Ishikawa (cell line): ENCODE results near the gene EFHC1.

Experiments
- CEBPB ChIP-seq: IDR thresholded peaks from 2 replicates; pipeline ENCODE4 v1.6.1; 2012
- CREB1 ChIP-seq: IDR thresholded peaks from 2 replicates; pipeline ENCODE4 v1.6.1; 2012; ENCODE audit warnings: low read depth
- EGR1 ChIP-seq: IDR thresholded peaks from 2 replicates; pipeline ENCODE4 v1.6.1; 2012
- EP300 ChIP-seq: IDR thresholded peaks from 2 replicates; pipeline ENCODE4 v1.6.1; 2012; ENCODE audit warnings: borderline replicate concordance
- FOXM1 ChIP-seq: IDR thresholded peaks from 2 replicates; pipeline ENCODE4 v1.6.1; 2012; ENCODE audit warnings: low read depth, borderline replicate concordance
- MAX ChIP-seq: IDR thresholded peaks from 2 replicates; pipeline ENCODE4 v1.6.1; 2012
- NFIC ChIP-seq: IDR thresholded peaks from 2 replicates; pipeline ENCODE4 v1.6.1; 2012
- RAD21 ChIP-seq: IDR thresholded peaks from 2 replicates; pipeline ENCODE4 v1.6.1; 2012; ENCODE audit warnings: low read depth
- TAF1 ChIP-seq: IDR thresholded peaks from 2 replicates; pipeline ENCODE4 v1.6.1; 2012; ENCODE audit warnings: low read depth, mild to moderate bottlenecking
- TCF12 ChIP-seq: IDR thresholded peaks from 2 replicates; pipeline ENCODE4 v1.6.1; 2012; ENCODE audit warnings: low read depth
- TEAD4 ChIP-seq: IDR thresholded peaks from 2 replicates; pipeline ENCODE4 v1.6.1; 2012
- YY1 ChIP-seq: IDR thresholded peaks from 2 replicates; pipeline ENCODE4 v1.6.1; 2012; ENCODE audit warnings: low read depth
- ZBTB7A ChIP-seq: IDR thresholded peaks from 2 replicates; pipeline ENCODE4 v1.6.1; 2012; ENCODE audit warnings: low read depth
- TF ChIP-seq, protein P1 (sequence below): IDR thresholded peaks from 2 replicates; pipeline ENCODE4 v1.6.1; 2012; ENCODE audit warnings: low read depth, mild to moderate bottlenecking
- TF ChIP-seq, protein P2 (sequence below): IDR thresholded peaks from 2 replicates; pipeline ENCODE4 v1.6.1; 2012

Gene EFHC1

GRCh38 chr6:52375780-52376556, 44.2 kb upstream of the EFHC1 start:
- TF ChIP-seq EP300: no peak
- no peak for TF ChIP-seq NFIC
- TF ChIP-seq CEBPB: no peak
- no peak for TF ChIP-seq TCF12
- TF ChIP-seq EGR1: no peak
- no peak for TF ChIP-seq MAX
- no peak for TF ChIP-seq FOXM1
- no peak for TF ChIP-seq YY1
- TF ChIP-seq TEAD4: no peak
- no peak for TF ChIP-seq RAD21
- no peak for TF ChIP-seq ZBTB7A
- TF ChIP-seq CREB1: no peak
- TF ChIP-seq, protein P1, sequence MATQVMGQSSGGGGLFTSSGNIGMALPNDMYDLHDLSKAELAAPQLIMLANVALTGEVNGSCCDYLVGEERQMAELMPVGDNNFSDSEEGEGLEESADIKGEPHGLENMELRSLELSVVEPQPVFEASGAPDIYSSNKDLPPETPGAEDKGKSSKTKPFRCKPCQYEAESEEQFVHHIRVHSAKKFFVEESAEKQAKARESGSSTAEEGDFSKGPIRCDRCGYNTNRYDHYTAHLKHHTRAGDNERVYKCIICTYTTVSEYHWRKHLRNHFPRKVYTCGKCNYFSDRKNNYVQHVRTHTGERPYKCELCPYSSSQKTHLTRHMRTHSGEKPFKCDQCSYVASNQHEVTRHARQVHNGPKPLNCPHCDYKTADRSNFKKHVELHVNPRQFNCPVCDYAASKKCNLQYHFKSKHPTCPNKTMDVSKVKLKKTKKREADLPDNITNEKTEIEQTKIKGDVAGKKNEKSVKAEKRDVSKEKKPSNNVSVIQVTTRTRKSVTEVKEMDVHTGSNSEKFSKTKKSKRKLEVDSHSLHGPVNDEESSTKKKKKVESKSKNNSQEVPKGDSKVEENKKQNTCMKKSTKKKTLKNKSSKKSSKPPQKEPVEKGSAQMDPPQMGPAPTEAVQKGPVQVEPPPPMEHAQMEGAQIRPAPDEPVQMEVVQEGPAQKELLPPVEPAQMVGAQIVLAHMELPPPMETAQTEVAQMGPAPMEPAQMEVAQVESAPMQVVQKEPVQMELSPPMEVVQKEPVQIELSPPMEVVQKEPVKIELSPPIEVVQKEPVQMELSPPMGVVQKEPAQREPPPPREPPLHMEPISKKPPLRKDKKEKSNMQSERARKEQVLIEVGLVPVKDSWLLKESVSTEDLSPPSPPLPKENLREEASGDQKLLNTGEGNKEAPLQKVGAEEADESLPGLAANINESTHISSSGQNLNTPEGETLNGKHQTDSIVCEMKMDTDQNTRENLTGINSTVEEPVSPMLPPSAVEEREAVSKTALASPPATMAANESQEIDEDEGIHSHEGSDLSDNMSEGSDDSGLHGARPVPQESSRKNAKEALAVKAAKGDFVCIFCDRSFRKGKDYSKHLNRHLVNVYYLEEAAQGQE: no peak

DNA sequence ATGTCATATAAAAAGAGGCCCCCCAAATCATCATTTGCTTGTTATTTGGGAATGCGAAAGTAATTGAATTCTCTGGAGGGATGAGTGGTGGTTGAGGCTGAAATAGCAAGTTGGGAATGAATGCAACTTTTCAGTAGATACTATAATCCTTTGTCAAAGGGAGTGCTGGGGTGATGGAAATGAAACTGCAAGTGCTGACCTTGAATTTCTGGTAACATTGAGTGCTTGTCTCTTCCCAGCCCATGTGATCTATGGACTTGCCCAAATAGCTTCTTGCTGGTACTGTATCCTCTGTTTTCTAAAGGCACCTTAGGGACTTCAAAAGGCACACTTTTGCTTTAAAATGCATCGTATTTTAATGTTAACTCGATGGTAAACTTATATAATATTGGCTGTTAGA, 43.4 kb upstream of the EFHC1 start:
- TF ChIP-seq EGR1 (no peak), MAX (no peak), TEAD4 (no peak), CEBPB (no peak), YY1 (no peak), ZBTB7A (no peak), TCF12 (no peak), EP300 (no peak), FOXM1 (no peak), NFIC (no peak), TAF1 (no peak), RAD21 (no peak), CREB1 (no peak)
- TF ChIP-seq, protein P1: no peak
- TF ChIP-seq, protein P2, sequence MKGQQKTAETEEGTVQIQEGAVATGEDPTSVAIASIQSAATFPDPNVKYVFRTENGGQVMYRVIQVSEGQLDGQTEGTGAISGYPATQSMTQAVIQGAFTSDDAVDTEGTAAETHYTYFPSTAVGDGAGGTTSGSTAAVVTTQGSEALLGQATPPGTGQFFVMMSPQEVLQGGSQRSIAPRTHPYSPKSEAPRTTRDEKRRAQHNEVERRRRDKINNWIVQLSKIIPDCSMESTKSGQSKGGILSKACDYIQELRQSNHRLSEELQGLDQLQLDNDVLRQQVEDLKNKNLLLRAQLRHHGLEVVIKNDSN: no peak

DNA sequence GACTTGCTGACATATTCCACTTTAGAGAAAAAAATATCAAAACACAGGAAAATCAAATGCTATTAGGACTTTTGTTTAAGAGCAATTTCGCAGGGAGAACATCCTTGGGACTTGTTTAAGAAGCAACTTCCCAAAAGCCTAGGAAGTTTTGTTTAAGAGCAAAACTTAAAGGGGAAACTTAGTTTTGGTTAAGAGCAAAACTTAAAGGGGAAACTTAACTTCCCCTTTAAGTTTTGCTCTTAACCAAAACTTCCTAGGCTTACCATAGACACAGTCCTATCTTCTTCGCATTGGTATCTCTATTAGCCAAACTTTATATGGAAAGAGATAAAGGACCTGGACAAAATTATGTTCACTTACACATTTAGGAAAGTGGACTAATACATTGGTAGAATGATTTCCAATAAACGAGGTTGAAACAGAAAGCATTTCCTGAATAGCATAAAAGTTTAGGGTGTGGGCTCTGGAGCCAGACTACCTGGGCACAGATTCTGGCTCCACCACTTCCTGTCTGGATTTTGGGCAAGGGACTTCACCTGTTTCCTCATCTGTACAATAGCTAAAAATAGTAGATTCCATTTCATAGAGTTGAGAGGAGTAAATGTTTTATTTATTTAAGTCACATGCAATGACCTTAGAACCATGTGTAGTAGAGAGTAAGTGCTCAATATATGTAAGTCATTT, 42.5 kb upstream of the EFHC1 start:
- TF ChIP-seq YY1: no peak
- TF ChIP-seq TEAD4: no peak

- TF ChIP-seq, protein P1: no peak
- TF ChIP-seq TAF1: no peak
- TF ChIP-seq TEAD4: no peak
- TF ChIP-seq YY1: no peak
- TF ChIP-seq CREB1: no peak
- TF ChIP-seq FOXM1: no peak
- no peak for TF ChIP-seq RAD21
Observed at GRCh38 chr6:52381249-52381648, 38.9 kb upstream of the EFHC1 start.

GRCh38 chr6:52384145-52384766, 35.9 kb upstream of the EFHC1 start:
- no peak for TF ChIP-seq CEBPB
- TF ChIP-seq TCF12: no peak
- TF ChIP-seq YY1: no peak
- no peak for TF ChIP-seq MAX
- no peak for TF ChIP-seq ZBTB7A
- TF ChIP-seq RAD21: no peak
- no peak for TF ChIP-seq FOXM1
- TF ChIP-seq TEAD4: no peak
- TF ChIP-seq TAF1: no peak
- TF ChIP-seq, protein P1: no peak
- no peak for TF ChIP-seq EP300
- TF ChIP-seq, protein P2: no peak
- no peak for TF ChIP-seq CREB1
- no peak for TF ChIP-seq EGR1
- TF ChIP-seq NFIC: no peak
